ENCODE measurements around the gene INPP4B.
"Not testable (repeated sequence)": the region's sequence is repeated elsewhere in the genome, so short reads cannot be mapped to it uniquely, and the experiment has no call there.

The INPP4B gene

GRCh38 chr4:142512161-142512560 is 333.9 kb downstream of the INPP4B start:
- WGBS, 2 donors (ENCODE audit: extremely low coverage in 2 of 2, insufficient read length in 2 of 2, insufficient replicate concordance in 1 of 2), result 100% methylated on average over 1 of the region's 1 CpG; no CpG with 5 or more reads in 1 of the 2 donors
- Histone ChIP-seq H3K4me1 (ENCODE audit: control insufficient read depth in 2 of 2, insufficient read depth in 1 of 2, low read depth in 1 of 2, low read length in 2 of 2) (no peaks in the 10 kb centered on the region), H3K9ac (ENCODE audit: low read depth, low read length, poor library complexity) (no peak overlapping the region), H3K4me2 (ENCODE audit: insufficient read depth, low read length, poor library complexity, severe bottlenecking) (no peak overlapping the region), H4K91ac (ENCODE audit: low read depth, low read length, poor library complexity) (no peak overlapping the region), H3K79me1 (ENCODE audit: low read depth, low read length) (no peaks in the 10 kb centered on the region), H2BK12ac (ENCODE audit: low read length) (no peak overlapping the region), H2BK5ac (ENCODE audit: low read length) (no peak overlapping the region), H3K27ac (replicated peaks; ENCODE audit: low read length) (no peak overlapping the region), H2AFZ (ENCODE audit: low read length) (no peak overlapping the region), H2BK120ac (ENCODE audit: low read depth, low read length) (no peak overlapping the region), H3K18ac (ENCODE audit: low read length) (no peak overlapping the region), H3K4me3 (ENCODE audit: low read length in 2 of 2) (no peak overlapping the region), H2AK5ac (ENCODE audit: low read depth, low read length) (no peak overlapping the region), H3K36me3 (replicated peaks in 1 of 2; ENCODE audit: control insufficient read depth in 2 of 2, insufficient read depth in 2 of 2, low read length in 2 of 2) (no peaks in the 10 kb centered on the region), H4K8ac (ENCODE audit: low read depth, low read length) (no peak overlapping the region), H3K14ac (ENCODE audit: low read length) (no peak overlapping the region), H2BK15ac (ENCODE audit: low read length) (no peak overlapping the region), H3K27me3 (ENCODE audit: control insufficient read depth in 3 of 3, insufficient read depth in 3 of 3, low read depth in 1 of 3, low read length in 3 of 3) (no peaks in the 10 kb centered on the region), H3K4ac (ENCODE audit: low read length) (no peak overlapping the region), H3K9me3 (replicated peaks in 1 of 2; ENCODE audit: control insufficient read depth in 2 of 2, insufficient read depth in 1 of 2, low read depth in 1 of 2, low read length in 2 of 2) (no peaks in the 10 kb centered on the region), H3K23ac (ENCODE audit: low read depth, low read length, poor library complexity) (no peak overlapping the region)
- no peak for DNase-seq (ENCODE audit: low spot score)

DNA sequence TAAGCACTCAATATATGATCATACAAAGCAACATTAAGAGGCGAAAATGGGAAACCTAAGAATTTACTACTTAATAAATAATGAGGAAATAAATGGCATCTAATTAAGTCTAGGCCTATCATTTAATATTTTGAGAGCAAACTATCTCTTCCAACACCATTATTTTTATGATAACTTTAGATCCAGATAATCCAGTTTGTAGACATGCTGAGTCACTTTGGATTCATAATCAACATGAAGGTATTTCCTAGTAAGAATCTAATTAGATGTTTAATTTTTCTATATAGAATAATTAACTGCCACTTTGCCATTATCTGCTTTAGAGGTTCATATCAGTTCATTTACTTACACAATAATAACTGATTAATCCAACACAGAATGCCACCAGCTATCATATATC is 336.2 kb downstream of the INPP4B start:
- Histone ChIP-seq H3K9ac (ENCODE audit: low read depth, low read length, poor library complexity) (no peak overlapping the region), H3K4me3 (ENCODE audit: low read length in 2 of 2) (no peak overlapping the region), H3K4me2 (ENCODE audit: insufficient read depth, low read length, poor library complexity, severe bottlenecking) (no peak overlapping the region), H3K9me3 (replicated peaks in 1 of 2; ENCODE audit: control insufficient read depth in 2 of 2, insufficient read depth in 1 of 2, low read depth in 1 of 2, low read length in 2 of 2) (no peaks in the 10 kb centered on the region), H2AFZ (ENCODE audit: low read length) (no peak overlapping the region), H4K91ac (ENCODE audit: low read depth, low read length, poor library complexity) (no peak overlapping the region), H2AK5ac (ENCODE audit: low read depth, low read length) (no peak overlapping the region), H2BK5ac (ENCODE audit: low read length) (no peak overlapping the region), H3K23ac (ENCODE audit: low read depth, low read length, poor library complexity) (no peak overlapping the region), H3K27me3 (ENCODE audit: control insufficient read depth in 3 of 3, insufficient read depth in 3 of 3, low read depth in 1 of 3, low read length in 3 of 3) (no peaks in the 10 kb centered on the region), H4K8ac (ENCODE audit: low read depth, low read length) (no peak overlapping the region), H3K18ac (ENCODE audit: low read length) (no peak overlapping the region), H2BK120ac (ENCODE audit: low read depth, low read length) (no peak overlapping the region), H3K4ac (ENCODE audit: low read length) (no peak overlapping the region), H2BK12ac (ENCODE audit: low read length) (no peak overlapping the region), H3K27ac (replicated peaks; ENCODE audit: low read length) (no peak overlapping the region), H2BK15ac (ENCODE audit: low read length) (no peak overlapping the region), H3K36me3 (replicated peaks in 1 of 2; ENCODE audit: control insufficient read depth in 2 of 2, insufficient read depth in 2 of 2, low read length in 2 of 2) (no peaks in the 10 kb centered on the region), H3K79me1 (ENCODE audit: low read depth, low read length) (no peaks in the 10 kb centered on the region), H3K4me1 (ENCODE audit: control insufficient read depth in 2 of 2, insufficient read depth in 1 of 2, low read depth in 1 of 2, low read length in 2 of 2) (no peaks in the 10 kb centered on the region), H3K14ac (ENCODE audit: low read length) (no peak overlapping the region)
- no CpG with 5 or more reads among the region's 1 CpG for WGBS, 2 donors (ENCODE audit: extremely low coverage in 2 of 2, insufficient read length in 2 of 2, insufficient replicate concordance in 1 of 2)
- DNase-seq (ENCODE audit: low spot score), result no peak

GRCh38 chr4:142509381-142509780 is 336.7 kb downstream of the INPP4B start:
- H4K91ac ChIP-seq (ENCODE audit: low read depth, low read length, poor library complexity); H2BK12ac ChIP-seq (ENCODE audit: low read length); H3K79me1 ChIP-seq (ENCODE audit: low read depth, low read length); H4K8ac ChIP-seq (ENCODE audit: low read depth, low read length); H3K27ac ChIP-seq (replicated peaks; ENCODE audit: low read length); H2BK5ac ChIP-seq (ENCODE audit: low read length); H3K14ac ChIP-seq (ENCODE audit: low read length); H2AFZ ChIP-seq (ENCODE audit: low read length); H3K4ac ChIP-seq (ENCODE audit: low read length); H3K4me2 ChIP-seq (ENCODE audit: insufficient read depth, low read length, poor library complexity, severe bottlenecking); H3K27me3 ChIP-seq (ENCODE audit: control insufficient read depth in 3 of 3, insufficient read depth in 3 of 3, low read depth in 1 of 3, low read length in 3 of 3); H3K4me3 ChIP-seq (ENCODE audit: low read length in 2 of 2); H3K18ac ChIP-seq (ENCODE audit: low read length); H3K23ac ChIP-seq (ENCODE audit: low read depth, low read length, poor library complexity); H2BK120ac ChIP-seq (ENCODE audit: low read depth, low read length); DNase-seq (ENCODE audit: low spot score); H3K9me3 ChIP-seq (replicated peaks in 1 of 2; ENCODE audit: control insufficient read depth in 2 of 2, insufficient read depth in 1 of 2, low read depth in 1 of 2, low read length in 2 of 2); H3K36me3 ChIP-seq (replicated peaks in 1 of 2; ENCODE audit: control insufficient read depth in 2 of 2, insufficient read depth in 2 of 2, low read length in 2 of 2); H2BK15ac ChIP-seq (ENCODE audit: low read length); H2AK5ac ChIP-seq (ENCODE audit: low read depth, low read length); H3K4me1 ChIP-seq (ENCODE audit: control insufficient read depth in 2 of 2, insufficient read depth in 1 of 2, low read depth in 1 of 2, low read length in 2 of 2); H3K9ac ChIP-seq (ENCODE audit: low read depth, low read length, poor library complexity): not testable (repeated sequence)
- WGBS, 2 donors (ENCODE audit: extremely low coverage in 2 of 2, insufficient read length in 2 of 2, insufficient replicate concordance in 1 of 2), result no CpG with 5 or more reads among the region's 2 CpGs

DNA sequence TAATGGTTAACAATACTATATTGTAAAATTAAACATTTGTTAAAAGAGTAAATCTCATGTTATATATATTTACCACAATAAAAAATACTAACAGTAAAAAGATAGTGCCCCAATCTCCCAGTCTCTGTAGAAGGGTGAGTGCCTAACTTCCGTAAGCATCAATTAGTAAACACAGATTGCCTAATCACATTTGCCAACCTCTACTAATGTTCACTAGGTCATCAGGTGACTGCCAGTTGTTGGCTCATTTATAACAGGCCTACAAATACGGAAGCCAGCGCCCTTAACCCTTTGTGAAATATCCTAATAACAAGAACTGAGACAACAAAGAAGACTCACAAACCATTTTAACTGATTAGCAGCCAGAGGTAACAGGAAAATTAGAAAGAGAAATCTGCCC is 345.1 kb downstream of the INPP4B start:
- no peaks in the 10 kb centered on the region for H3K27me3 ChIP-seq (ENCODE audit: control insufficient read depth in 3 of 3, insufficient read depth in 3 of 3, low read depth in 1 of 3, low read length in 3 of 3)

More for the DNA sequence above, 345.1 kb downstream of the INPP4B start:
- Histone ChIP-seq H4K91ac (ENCODE audit: low read depth, low read length, poor library complexity) (no peak overlapping the region), H3K4me1 (ENCODE audit: control insufficient read depth in 2 of 2, insufficient read depth in 1 of 2, low read depth in 1 of 2, low read length in 2 of 2) (no peaks in the 10 kb centered on the region), H2AK5ac (ENCODE audit: low read depth, low read length) (no peak overlapping the region), H3K9me3 (replicated peaks in 1 of 2; ENCODE audit: control insufficient read depth in 2 of 2, insufficient read depth in 1 of 2, low read depth in 1 of 2, low read length in 2 of 2) (no peaks in the 10 kb centered on the region), H3K79me1 (ENCODE audit: low read depth, low read length) (no peaks in the 10 kb centered on the region), H2BK15ac (ENCODE audit: low read length) (no peak overlapping the region), H2BK5ac (ENCODE audit: low read length) (no peak overlapping the region), H3K4ac (ENCODE audit: low read length) (no peak overlapping the region), H2BK120ac (ENCODE audit: low read depth, low read length) (no peak overlapping the region), H3K4me3 (ENCODE audit: low read length in 2 of 2) (no peak overlapping the region), H3K9ac (ENCODE audit: low read depth, low read length, poor library complexity) (no peak overlapping the region), H3K18ac (ENCODE audit: low read length) (no peak overlapping the region), H3K14ac (ENCODE audit: low read length) (no peak overlapping the region), H3K27ac (replicated peaks; ENCODE audit: low read length) (no peak overlapping the region), H4K8ac (ENCODE audit: low read depth, low read length) (no peak overlapping the region), H3K36me3 (replicated peaks in 1 of 2; ENCODE audit: control insufficient read depth in 2 of 2, insufficient read depth in 2 of 2, low read length in 2 of 2) (no peaks in the 10 kb centered on the region), H2AFZ (ENCODE audit: low read length) (no peak overlapping the region), H3K23ac (ENCODE audit: low read depth, low read length, poor library complexity) (no peak overlapping the region), H3K4me2 (ENCODE audit: insufficient read depth, low read length, poor library complexity, severe bottlenecking) (no peak overlapping the region), H2BK12ac (ENCODE audit: low read length) (no peak overlapping the region)
- no peak for DNase-seq (ENCODE audit: low spot score)
- WGBS, 2 donors (ENCODE audit: extremely low coverage in 2 of 2, insufficient read length in 2 of 2, insufficient replicate concordance in 1 of 2), result no CpG with 5 or more reads among the region's 3 CpGs
